ENCODE measurements around the gene OR6J1. TPM values are rescaled to one million over a fixed set of nuclear protein-coding genes. Genes with fewer than 3 reads are reported as not detected.
A peak's percentile ranks its signal among the peaks of the same experiment; 100 is the strongest.
"Not testable (repeated sequence)": the region's sequence is repeated elsewhere in the genome, so short reads cannot be mapped to it uniquely, and the experiment has no call there.

The OR6J1 gene
- polyA plus RNA-seq, 2 of the 4 experiments (the other 2 are of a cell fraction) = not detected

DNA sequence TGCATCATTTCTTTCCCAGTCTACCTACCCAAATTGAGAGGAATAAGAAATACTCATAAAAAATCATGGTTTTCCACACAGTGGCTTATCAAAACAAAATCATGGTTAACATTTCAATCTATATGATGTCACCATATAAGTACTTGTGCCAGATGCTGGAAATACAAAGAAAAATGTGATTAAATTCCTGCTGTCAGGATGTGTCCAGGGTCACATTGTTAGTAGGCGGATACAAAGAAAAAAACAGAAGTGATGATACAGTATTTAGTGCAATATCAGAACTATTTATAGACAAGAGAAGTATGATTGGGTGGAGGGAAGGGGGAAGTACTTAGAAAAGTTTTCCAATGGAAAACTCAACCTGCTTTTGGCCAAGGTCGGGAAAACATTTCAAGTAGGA is 47.0 kb upstream of the OR6J1 start:
- no peak overlapping the region for H3K4me3 ChIP-seq
- DNase-seq (ENCODE audit: low read depth in 1 of 2, low spot score in 1 of 2) = no peak
- H3K9me3 ChIP-seq = peaks cover 37% of the 10 kb centered on the region
- ChIA-PET CTCF (interaction anchor here (2.0 kb wide), 1 partner anchor 162 kb away, joined by 6 read pairs; no protein-coding TSS in a partner anchor), POLR2A (no interaction called here)
- TF ChIP-seq CBX2 (IDR thresholded peaks at IDR 0.05; ENCODE audit: borderline replicate concordance, low read depth) = no peak
- no peak for TF ChIP-seq SMC3 (IDR thresholded peaks at IDR 0.05)
- no peak for TF ChIP-seq FOSB (CRISPR knock-in tag; IDR thresholded peaks at IDR 0.05)
- no peak for TF ChIP-seq MYC (IDR thresholded peaks at IDR 0.05; ENCODE audit: borderline replicate concordance, low read length)
- TF ChIP-seq, protein P1, sequence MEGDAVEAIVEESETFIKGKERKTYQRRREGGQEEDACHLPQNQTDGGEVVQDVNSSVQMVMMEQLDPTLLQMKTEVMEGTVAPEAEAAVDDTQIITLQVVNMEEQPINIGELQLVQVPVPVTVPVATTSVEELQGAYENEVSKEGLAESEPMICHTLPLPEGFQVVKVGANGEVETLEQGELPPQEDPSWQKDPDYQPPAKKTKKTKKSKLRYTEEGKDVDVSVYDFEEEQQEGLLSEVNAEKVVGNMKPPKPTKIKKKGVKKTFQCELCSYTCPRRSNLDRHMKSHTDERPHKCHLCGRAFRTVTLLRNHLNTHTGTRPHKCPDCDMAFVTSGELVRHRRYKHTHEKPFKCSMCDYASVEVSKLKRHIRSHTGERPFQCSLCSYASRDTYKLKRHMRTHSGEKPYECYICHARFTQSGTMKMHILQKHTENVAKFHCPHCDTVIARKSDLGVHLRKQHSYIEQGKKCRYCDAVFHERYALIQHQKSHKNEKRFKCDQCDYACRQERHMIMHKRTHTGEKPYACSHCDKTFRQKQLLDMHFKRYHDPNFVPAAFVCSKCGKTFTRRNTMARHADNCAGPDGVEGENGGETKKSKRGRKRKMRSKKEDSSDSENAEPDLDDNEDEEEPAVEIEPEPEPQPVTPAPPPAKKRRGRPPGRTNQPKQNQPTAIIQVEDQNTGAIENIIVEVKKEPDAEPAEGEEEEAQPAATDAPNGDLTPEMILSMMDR (IDR thresholded peaks at IDR 0.05) = no peak
- TF ChIP-seq ZFP36 (IDR thresholded peaks at IDR 0.05; ENCODE audit: borderline replicate concordance, partially characterized antibody) = no peak
- no peak for TF ChIP-seq NFE2L2 (conservative IDR thresholded peaks at IDR 0.05; ENCODE audit: low read length)
- 35% methylated on average over 2 of the region's 2 CpGs for WGBS (ENCODE audit: missing lambda C conversion rate)
- H3K4me2 ChIP-seq = no peak overlapping the region
- no peak for FAIRE-seq
- H3K27ac ChIP-seq = no peak overlapping the region
- no peak for ATAC-seq
- peaks cover 7% of the 10 kb centered on the region; the same call in 1 of the 3 replicates for H3K4me1 ChIP-seq

DNA sequence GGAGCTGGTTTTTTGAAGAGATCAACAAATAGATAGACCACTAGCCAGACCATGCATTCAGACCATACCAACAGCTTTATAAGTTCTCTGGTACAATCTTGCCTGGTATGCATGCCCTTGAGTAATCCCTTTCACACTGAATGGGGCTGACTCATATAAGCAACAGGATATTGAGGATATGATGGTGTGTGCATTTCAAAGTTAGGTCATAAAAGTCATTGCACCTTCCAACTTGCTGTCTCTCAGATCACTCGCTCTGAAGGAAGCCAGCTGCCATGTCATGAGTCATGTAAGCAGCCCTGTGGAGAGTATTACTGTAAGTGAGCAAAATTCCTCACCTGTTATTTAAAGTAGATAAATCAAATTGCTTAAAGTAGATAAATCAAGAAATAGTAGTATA is 45.0 kb upstream of the OR6J1 start:
- ATAC-seq = peak; percentile 67 to 98
- TF ChIP-seq CEBPB (IDR thresholded peaks at IDR 0.05) (no peak), POLR2AphosphoS2 (conservative IDR thresholded peaks at IDR 0.05; ENCODE audit: low read length) (no peak), JUNB (IDR thresholded peaks at IDR 0.05) (peak; percentile 46; the same call in 1 of the 2 replicates), FOSL2 (IDR thresholded peaks at IDR 0.05) (peak; percentile 53; the same call in 1 of the 2 replicates), FOSL2 (CRISPR knock-in tag; IDR thresholded peaks at IDR 0.05) (0 out of 2 replicates have a peak, but pooled peaks have one; percentile 13), CBX2 (IDR thresholded peaks at IDR 0.05; ENCODE audit: borderline replicate concordance, low read depth) (no peak)
- TF ChIP-seq, protein P2, sequence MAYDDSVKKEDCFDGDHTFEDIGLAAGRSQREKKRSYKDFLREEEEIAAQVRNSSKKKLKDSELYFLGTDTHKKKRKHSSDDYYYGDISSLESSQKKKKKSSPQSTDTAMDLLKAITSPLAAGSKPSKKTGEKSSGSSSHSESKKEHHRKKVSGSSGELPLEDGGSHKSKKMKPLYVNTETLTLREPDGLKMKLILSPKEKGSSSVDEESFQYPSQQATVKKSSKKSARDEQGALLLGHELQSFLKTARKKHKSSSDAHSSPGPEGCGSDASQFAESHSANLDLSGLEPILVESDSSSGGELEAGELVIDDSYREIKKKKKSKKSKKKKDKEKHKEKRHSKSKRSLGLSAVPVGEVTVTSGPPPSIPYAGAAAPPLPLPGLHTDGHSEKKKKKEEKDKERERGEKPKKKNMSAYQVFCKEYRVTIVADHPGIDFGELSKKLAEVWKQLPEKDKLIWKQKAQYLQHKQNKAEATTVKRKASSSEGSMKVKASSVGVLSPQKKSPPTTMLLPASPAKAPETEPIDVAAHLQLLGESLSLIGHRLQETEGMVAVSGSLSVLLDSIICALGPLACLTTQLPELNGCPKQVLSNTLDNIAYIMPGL (CRISPR knock-in tag; IDR thresholded peaks at IDR 0.05; ENCODE audit: borderline replicate concordance) = no peak
- Histone ChIP-seq H3K4me2 (0 out of 3 replicates have a peak overlapping the region, but pooled peaks have one; percentile 3), H3K9me3 (peaks cover 45% of the 10 kb centered on the region), H3K27ac (no peak overlapping the region), H3K4me1 (peaks cover 7% of the 10 kb centered on the region; the same call in 1 of the 3 replicates), H3K4me3 (no peak overlapping the region)
- no peak for FAIRE-seq
- 5% methylated on average over 1 of the region's 1 CpG for WGBS (ENCODE audit: missing lambda C conversion rate)
- peak in 1 of 2 experiments; percentile 50 for DNase-seq (ENCODE audit: low read depth in 1 of 2, low spot score in 1 of 2)
- CTCF ChIA-PET = interaction anchor here (0.8 to 1.8 kb wide), 3 partner anchors 30 to 164 kb away, joined by 3 to 6 read pairs (median 3); no protein-coding TSS in a partner anchor
- POLR2A ChIA-PET = interaction anchor here (0.6 kb wide), 1 partner anchor 92 kb away, joined by 3 read pairs; no protein-coding TSS in a partner anchor

DNA sequence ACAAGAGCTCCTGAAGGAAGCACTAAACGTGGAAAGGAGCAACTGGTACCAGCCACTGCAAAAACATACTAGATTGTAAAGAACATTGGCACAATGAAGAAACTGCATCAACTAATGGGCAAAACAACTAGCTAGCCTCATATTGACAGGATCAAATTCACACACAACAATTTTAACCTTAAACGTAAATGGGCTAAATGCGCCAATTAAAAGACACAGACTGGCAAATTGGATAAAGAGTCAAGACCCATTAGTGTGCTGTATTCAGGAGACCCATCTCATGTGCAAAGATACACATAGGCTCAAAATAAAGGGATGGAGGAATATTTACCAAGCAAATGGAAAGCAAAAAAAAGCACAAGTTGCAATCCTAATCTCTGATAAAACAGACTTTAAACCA is 43.8 kb upstream of the OR6J1 start:
- peaks cover 49% of the 10 kb centered on the region for H3K9me3 ChIP-seq
- FAIRE-seq; H3K4me2 ChIP-seq; POLR2A ChIA-PET; H3K4me3 ChIP-seq; H3K4me1 ChIP-seq; H3K27ac ChIP-seq; DNase-seq (ENCODE audit: low read depth in 1 of 2, low spot score in 1 of 2); ATAC-seq: not testable (repeated sequence)
- WGBS (ENCODE audit: missing lambda C conversion rate) = 68% methylated on average over 3 of the region's 3 CpGs
- CTCF ChIA-PET = interaction anchor here (1.6 kb wide), 1 partner anchor 31 kb away, joined by 5 read pairs; no protein-coding TSS in a partner anchor

- H3K27ac ChIP-seq; H3K4me1 ChIP-seq; DNase-seq (ENCODE audit: low read depth in 1 of 2, low spot score in 1 of 2); POLR2A ChIA-PET; ATAC-seq; FAIRE-seq: not testable (repeated sequence)
- Histone ChIP-seq H3K4me3 (0 out of 3 replicates have a peak overlapping the region, but pooled peaks have one; percentile 12), H3K4me2 (peak overlapping the region; percentile 32; the same call in 2 of the 3 replicates), H3K9me3 (peaks cover 35% of the 10 kb centered on the region)
- 0% methylated on average over 5 of the region's 6 CpGs for WGBS (ENCODE audit: missing lambda C conversion rate)
- CTCF ChIA-PET = interaction anchor here (0.6 to 2.0 kb wide), 4 partner anchors 69 to 195 kb away, joined by 3 to 7 read pairs (median 3); no protein-coding TSS in a partner anchor
Observed at GRCh38 chr14:22686176-22686611, 42.0 kb upstream of the OR6J1 start.
